HG03060 (cell line): Measurements from ENCODE around the gene EDIL3.

Source experiments
- ATAC-seq: cut with Tn5 transposase; IDR thresholded peaks from one replicate; pipeline ENCODE4 v1.9.1; 2021; ENCODE audit warnings: low read depth, moderate number of reproducible peaks; ENCODE audit not compliant: unreplicated experiment

The EDIL3 gene

GRCh38 chr5:84384604-84385575 is at the start of gene EDIL3:
EDIL3 (minus strand) TSS chr5:84384880; CDS start chr5:84384374, 506 bp downstream.
- no peak for ATAC-seq

- no peak for ATAC-seq
Observed at GRCh38 chr5:84433461-84433860, 48.8 kb upstream of the EDIL3 start.

- no peak for ATAC-seq
Observed at GRCh38 chr5:84430863-84431663, 46.4 kb upstream of the EDIL3 start.

- ATAC-seq = no peak
Observed at GRCh38 chr5:84430079-84430478, 45.4 kb upstream of the EDIL3 start.

GRCh38 chr5:84425365-84425881 is 40.7 kb upstream of the EDIL3 start:
- no peak for ATAC-seq

GRCh38 chr5:84419742-84420141 is 35.1 kb upstream of the EDIL3 start:
- ATAC-seq = no peak

- no peak for ATAC-seq
Observed at GRCh38 chr5:84411832-84412605, 27.3 kb upstream of the EDIL3 start.

GRCh38 chr5:84406111-84406510 is 21.4 kb upstream of the EDIL3 start:
- no peak for ATAC-seq

- ATAC-seq = no peak
Observed at GRCh38 chr5:84403773-84404172, 19.1 kb upstream of the EDIL3 start.

GRCh38 chr5:84397385-84397784 is 12.7 kb upstream of the EDIL3 start:
- ATAC-seq = no peak

GRCh38 chr5:84393969-84394368 is 9.3 kb upstream of the EDIL3 start:
- no peak for ATAC-seq

GRCh38 chr5:84392836-84393235 is 8.2 kb upstream of the EDIL3 start:
- no peak for ATAC-seq

GRCh38 chr5:84385705-84386104 is 1.0 kb upstream of the EDIL3 start:
- no peak for ATAC-seq

- no peak for ATAC-seq
Observed at GRCh38 chr5:84383816-84384603, 670 bp downstream of the EDIL3 start.

- no peak for ATAC-seq
Observed at GRCh38 chr5:84383296-84383815, 1.3 kb downstream of the EDIL3 start.

- ATAC-seq = no peak
Observed at GRCh38 chr5:84382363-84383295, 2.1 kb downstream of the EDIL3 start.

- ATAC-seq = no peak
Observed at GRCh38 chr5:84381502-84382362, 2.9 kb downstream of the EDIL3 start.
